HG02571 (cell line): ENCODE data around the gene KDF1.
"Not testable (repeated sequence)": the region's sequence is repeated elsewhere in the genome, so short reads cannot be mapped to it uniquely, and the experiment has no call there.

Experiments used
- ATAC-seq: cut with Tn5 transposase; IDR thresholded peaks from one replicate; pipeline ENCODE4 v1.9.1; 2021; ENCODE audit warnings: mild to moderate bottlenecking, moderate library complexity; ENCODE audit not compliant: unreplicated experiment

KDF1 gene

GRCh38 chr1:26994020-26994786 lies 33.9 kb upstream of the KDF1 start:
- no peak for ATAC-seq

GRCh38 chr1:26993237-26994019 lies 33.2 kb upstream of the KDF1 start, which contains the start of gene TRNP1:
TRNP1 (plus strand) TSS chr1:26993692; CDS start chr1:26993787, 95 bp downstream.
- ATAC-seq = no peak

- no peak for ATAC-seq
These were observed 31.2 kb upstream of the KDF1 start for GRCh38 chr1:26991310-26992116.

GRCh38 chr1:26989403-26990109 lies 29.3 kb upstream of the KDF1 start:
- ATAC-seq = not testable (repeated sequence)

- ATAC-seq = no peak
These were observed 26.4 kb upstream of the KDF1 start for GRCh38 chr1:26986658-26987057.

- no peak for ATAC-seq
These were observed 24.0 kb upstream of the KDF1 start for GRCh38 chr1:26984291-26984690.

- no peak for ATAC-seq
These were observed 23.6 kb upstream of the KDF1 start for GRCh38 chr1:26983863-26984262.

GRCh38 chr1:26981146-26981846 lies 21.0 kb upstream of the KDF1 start:
- no peak for ATAC-seq

- no peak for ATAC-seq
These were observed 18.6 kb upstream of the KDF1 start for GRCh38 chr1:26978901-26979300.

- no peak for ATAC-seq
These were observed 16.6 kb upstream of the KDF1 start for GRCh38 chr1:26976621-26977510.

- ATAC-seq = no peak
These were observed 12.6 kb upstream of the KDF1 start for GRCh38 chr1:26972821-26973220.

GRCh38 chr1:26972390-26972789 lies 12.1 kb upstream of the KDF1 start:
- no peak for ATAC-seq

GRCh38 chr1:26971590-26971989 lies 11.3 kb upstream of the KDF1 start:
- ATAC-seq = no peak

GRCh38 chr1:26970810-26971209 lies 10.5 kb upstream of the KDF1 start:
- no peak for ATAC-seq

- ATAC-seq = no peak
These were observed 5.4 kb upstream of the KDF1 start for GRCh38 chr1:26965628-26966027.

- no peak for ATAC-seq
These were observed 4.9 kb upstream of the KDF1 start for GRCh38 chr1:26965213-26965612.

GRCh38 chr1:26961826-26962225 lies 1.6 kb upstream of the KDF1 start:
- no peak for ATAC-seq

- ATAC-seq = no peak
These were observed 328 bp upstream of the KDF1 start for GRCh38 chr1:26960625-26960966.

- no peak for ATAC-seq
These were observed 998 bp downstream of the KDF1 start for GRCh38 chr1:26959270-26959669.
